Measurements from ENCODE around the gene SOS1.
A peak's percentile ranks its signal among the peaks of the same experiment; 100 is the strongest.
"Not testable (repeated sequence)": the region's sequence is repeated elsewhere in the genome, so short reads cannot be mapped to it uniquely, and the experiment has no call there.

SOS1 gene

DNA sequence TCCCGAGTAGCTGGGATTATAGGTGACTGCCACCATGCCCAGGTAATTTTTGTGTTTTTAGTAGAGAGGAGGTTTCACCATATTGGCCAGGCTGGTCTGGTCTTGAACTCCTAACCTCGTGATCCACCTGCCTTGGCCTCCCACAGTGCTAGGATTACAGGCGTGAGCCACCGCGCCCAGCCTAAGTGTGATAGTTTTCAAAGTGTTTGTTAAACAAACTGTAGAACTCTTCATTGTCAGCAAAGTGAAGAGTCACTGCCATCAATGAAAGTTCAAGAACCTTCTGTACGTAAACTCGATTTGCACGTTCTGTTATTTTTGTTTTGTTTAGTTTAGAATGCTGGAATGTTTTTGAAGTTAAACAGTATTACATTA lies 18.0 kb upstream of the SOS1 start:
- H3K36me3 ChIP-seq: no peaks in the 10 kb centered on the region
- H3K4me3 ChIP-seq: no peak overlapping the region
- intact Hi-C loops (cut with DNase I; ENCODE audit: low total_unique reads): no loop called here
- H3K4me1 ChIP-seq: no peaks in the 10 kb centered on the region
- no peaks in the 10 kb centered on the region for H3K27me3 ChIP-seq
- no peak for DNase-seq
- no peak overlapping the region for H3K27ac ChIP-seq
- TF ChIP-seq, protein P1, sequence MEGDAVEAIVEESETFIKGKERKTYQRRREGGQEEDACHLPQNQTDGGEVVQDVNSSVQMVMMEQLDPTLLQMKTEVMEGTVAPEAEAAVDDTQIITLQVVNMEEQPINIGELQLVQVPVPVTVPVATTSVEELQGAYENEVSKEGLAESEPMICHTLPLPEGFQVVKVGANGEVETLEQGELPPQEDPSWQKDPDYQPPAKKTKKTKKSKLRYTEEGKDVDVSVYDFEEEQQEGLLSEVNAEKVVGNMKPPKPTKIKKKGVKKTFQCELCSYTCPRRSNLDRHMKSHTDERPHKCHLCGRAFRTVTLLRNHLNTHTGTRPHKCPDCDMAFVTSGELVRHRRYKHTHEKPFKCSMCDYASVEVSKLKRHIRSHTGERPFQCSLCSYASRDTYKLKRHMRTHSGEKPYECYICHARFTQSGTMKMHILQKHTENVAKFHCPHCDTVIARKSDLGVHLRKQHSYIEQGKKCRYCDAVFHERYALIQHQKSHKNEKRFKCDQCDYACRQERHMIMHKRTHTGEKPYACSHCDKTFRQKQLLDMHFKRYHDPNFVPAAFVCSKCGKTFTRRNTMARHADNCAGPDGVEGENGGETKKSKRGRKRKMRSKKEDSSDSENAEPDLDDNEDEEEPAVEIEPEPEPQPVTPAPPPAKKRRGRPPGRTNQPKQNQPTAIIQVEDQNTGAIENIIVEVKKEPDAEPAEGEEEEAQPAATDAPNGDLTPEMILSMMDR (IDR thresholded peaks at IDR 0.05): no peak
- no peaks in the 10 kb centered on the region for H3K9me3 ChIP-seq

DNA sequence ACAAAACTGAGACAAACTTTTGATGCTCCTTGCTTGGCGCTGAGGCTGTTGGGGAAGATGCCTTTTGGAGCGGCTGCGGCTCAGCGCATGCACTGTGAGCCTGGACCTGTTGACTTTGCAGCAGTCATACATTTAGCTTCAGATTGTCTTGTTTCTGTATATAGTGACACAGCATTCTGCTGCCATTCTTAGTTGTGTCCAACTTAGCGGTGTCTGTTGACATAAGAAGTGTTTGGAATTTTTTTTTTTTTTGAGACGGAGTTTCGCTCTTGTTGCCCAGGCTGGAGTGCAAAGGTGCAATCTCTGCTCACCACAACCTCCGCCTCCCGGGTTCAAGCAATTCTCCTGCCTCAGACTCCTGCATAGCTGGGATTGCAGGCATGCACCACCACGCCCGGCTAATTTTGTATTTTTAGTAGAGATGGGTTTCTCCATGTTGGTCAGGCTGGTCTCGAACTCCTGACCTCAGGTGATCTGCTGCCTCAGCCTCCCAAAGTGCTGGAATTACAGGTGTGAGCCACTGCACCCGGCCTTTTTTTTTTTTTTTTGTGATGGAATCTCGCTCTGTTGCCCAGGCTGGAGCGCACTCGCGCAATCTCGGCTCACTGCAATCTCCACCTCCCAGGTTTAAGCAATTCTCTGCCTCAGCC lies 17.5 kb upstream of the SOS1 start:
- not testable (repeated sequence) for H3K4me1 ChIP-seq

DNA sequence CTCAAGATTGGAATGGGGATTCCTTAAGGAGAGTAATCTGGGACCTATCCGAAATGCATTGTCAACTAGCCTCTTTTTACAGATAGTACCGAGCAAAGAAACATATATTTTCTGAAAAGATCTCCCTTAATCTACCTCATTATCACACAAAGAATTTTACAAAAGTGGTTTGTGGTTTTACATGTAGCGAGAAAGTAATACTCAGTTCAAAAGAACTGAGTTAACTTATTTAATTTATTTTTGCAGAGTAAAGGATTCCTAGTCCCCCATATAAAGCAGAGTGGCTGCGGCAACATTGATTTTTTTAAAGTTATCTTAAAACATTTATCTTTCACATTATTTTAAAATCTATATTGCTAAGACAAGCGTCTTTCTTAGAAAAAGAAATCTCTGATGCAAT lies 15.9 kb upstream of the SOS1 start:
- intact Hi-C loops (cut with DNase I; ENCODE audit: low total_unique reads): no loop called here
- H3K4me3 ChIP-seq: no peak overlapping the region

More for the DNA sequence above, 17.5 kb upstream of the SOS1 start:
- H3K27me3 ChIP-seq; H3K4me3 ChIP-seq; H3K36me3 ChIP-seq; H3K9me3 ChIP-seq; DNase-seq; intact Hi-C loops (cut with DNase I; ENCODE audit: low total_unique reads); H3K27ac ChIP-seq: not testable (repeated sequence)

DNA sequence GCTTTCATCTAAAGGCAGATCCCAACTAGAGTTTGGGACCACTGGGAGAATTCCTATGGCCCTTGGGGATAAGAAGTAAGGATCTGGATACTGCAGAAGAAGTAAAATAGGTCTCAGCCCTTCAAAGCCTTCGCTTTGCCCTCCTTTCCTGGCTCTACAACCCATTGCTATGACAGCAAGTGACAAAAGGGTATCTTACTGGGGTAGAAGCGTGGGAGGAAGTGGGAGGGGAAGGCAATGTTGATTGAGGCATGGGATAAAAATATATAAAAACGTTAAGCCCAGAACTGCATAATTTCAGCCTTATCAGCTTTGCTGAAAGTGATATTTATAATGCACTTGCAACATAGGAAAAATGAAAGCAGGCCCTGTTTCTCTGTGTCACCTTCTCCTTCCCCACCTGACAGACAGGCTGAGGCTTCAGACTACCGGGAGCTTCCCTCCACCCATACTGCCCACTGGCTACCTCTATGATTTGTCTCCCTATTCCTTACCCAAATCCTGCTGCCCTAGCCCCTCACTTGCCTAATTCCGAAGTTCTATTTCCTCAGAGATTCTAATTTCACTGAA lies 14.9 kb upstream of the SOS1 start:
- Histone ChIP-seq H3K27me3 (no peaks in the 10 kb centered on the region), H3K27ac (no peak overlapping the region), H3K9me3 (no peaks in the 10 kb centered on the region), H3K36me3 (no peaks in the 10 kb centered on the region), H3K4me3 (no peak overlapping the region), H3K4me1 (no peaks in the 10 kb centered on the region)
- no peak for DNase-seq
- TF ChIP-seq, protein P1 (IDR thresholded peaks at IDR 0.05): no peak
- intact Hi-C loops (cut with DNase I; ENCODE audit: low total_unique reads): no loop called here

More for the DNA sequence above, 15.9 kb upstream of the SOS1 start:
- DNase-seq: no peak
- TF ChIP-seq, protein P1 (IDR thresholded peaks at IDR 0.05): no peak
- Histone ChIP-seq H3K9me3 (no peaks in the 10 kb centered on the region), H3K27ac (no peak overlapping the region), H3K36me3 (no peaks in the 10 kb centered on the region), H3K4me1 (no peaks in the 10 kb centered on the region), H3K27me3 (no peaks in the 10 kb centered on the region)

DNA sequence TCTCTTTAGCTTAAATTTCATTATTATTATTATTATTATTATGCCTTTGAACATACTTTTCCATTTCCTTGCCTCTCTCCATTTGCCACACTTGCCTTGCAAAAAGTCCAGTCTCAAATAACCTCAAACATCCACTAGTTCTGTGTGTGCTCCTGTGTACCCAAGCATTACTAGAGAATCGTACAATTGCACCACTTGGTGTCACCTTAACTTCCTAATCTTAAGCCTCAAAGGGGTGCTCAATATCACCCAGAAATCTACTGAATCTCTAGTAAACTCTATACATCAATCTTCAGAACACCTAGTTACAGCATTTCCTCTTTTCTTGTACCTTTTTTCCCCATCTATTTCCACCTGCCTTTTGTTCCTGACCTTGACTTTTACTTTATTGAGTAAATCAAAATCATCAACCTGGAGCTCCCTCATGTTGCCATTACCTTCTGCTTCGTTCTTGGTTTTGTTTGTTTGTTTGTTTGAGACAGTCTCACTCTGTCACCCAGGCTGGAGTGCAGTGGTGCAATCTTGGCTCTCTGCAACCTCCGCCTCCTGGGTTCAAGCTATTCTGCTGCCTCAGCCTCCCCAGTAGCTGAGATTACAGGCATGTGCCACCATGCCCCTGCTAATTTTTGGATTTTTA lies 12.5 kb upstream of the SOS1 start:
- Histone ChIP-seq H3K4me1 (peaks cover 0 to 7% (median under 1%) of the 10 kb centered on the region in 4 donors), H3K27me3 (no peaks in the 10 kb centered on the region), H3K27ac (no peak overlapping the region), H3K4me3 (no peak overlapping the region), H3K36me3 (no peaks in the 10 kb centered on the region), H3K9me3 (no peaks in the 10 kb centered on the region)
- intact Hi-C loops (cut with DNase I; ENCODE audit: low total_unique reads): no loop called here
- TF ChIP-seq, protein P1 (IDR thresholded peaks at IDR 0.05): no peak
- DNase-seq: no peak

DNA sequence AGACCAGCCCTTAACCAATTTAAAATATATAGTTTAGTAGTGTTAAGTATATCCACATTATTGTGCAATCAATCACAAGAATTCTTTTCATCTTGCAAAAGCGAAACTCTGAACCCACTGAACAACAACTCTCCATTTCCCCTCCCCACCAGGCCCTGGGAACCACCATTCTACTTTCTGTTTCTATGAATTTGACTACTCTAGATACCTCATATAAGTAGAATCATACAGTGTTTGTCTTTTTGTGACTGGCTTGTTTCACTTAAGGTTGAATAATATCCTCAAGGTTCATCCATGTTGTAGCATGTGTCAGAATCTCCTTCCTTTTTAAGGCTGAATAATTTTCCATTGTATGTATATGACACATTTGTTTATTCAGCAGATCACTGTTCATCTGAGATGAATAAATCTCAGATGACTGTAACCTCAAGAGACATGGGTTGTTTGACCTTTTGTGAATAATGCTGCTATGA lies 8.1 kb upstream of the SOS1 start:
- Histone ChIP-seq H3K36me3 (no peaks in the 10 kb centered on the region), H3K9me3 (no peaks in the 10 kb centered on the region), H3K4me3 (no peak overlapping the region), H3K27me3 (no peaks in the 10 kb centered on the region), H3K27ac (peak overlapping the region in 1 of 2 donors; percentile 72), H3K4me1 (peaks cover 0 to 37% (median 11%) of the 10 kb centered on the region in 4 donors)
- DNase-seq: no peak
- TF ChIP-seq, protein P1 (IDR thresholded peaks at IDR 0.05): no peak
- intact Hi-C loops (cut with DNase I; ENCODE audit: low total_unique reads): loop anchor here (10.0 kb wide), 1 partner anchor 646 kb away; the partner anchor contains the start of gene THUMPD2
